Neural cell (in vitro differentiated cells): ENCODE data around the gene NFKBIZ. TPM values are rescaled to one million over a fixed set of nuclear protein-coding genes. Genes with fewer than 3 reads are reported as not detected.

ENCODE experiments used
- H2AFZ ChIP-seq: fragments of 200-600, 300-800 bp; sonication (generic), shearing (Covaris generic); 2 replicates; pipeline ENCODE4 v1.6.0; 2014; ENCODE audit warnings: low read depth, mild to moderate bottlenecking, antibody characterized with exemption, low read length, moderate library complexity
- H3F3A ChIP-seq: fragments of 200-600 bp; shearing (Covaris generic); 2 replicates; pipeline ENCODE4 v1.6.1; 2016; ENCODE audit warnings: mild to moderate bottlenecking, moderate library complexity, mixed read lengths, antibody characterized with exemption, low read length; ENCODE audit not compliant: insufficient read depth, poor library complexity, severe bottlenecking
- H3K27ac ChIP-seq: fragments of 200-600, 300-800 bp; sonication (generic), shearing (Covaris generic); 2 replicates; pipeline ENCODE4 v1.5.1; 2014; ENCODE audit warnings: mild to moderate bottlenecking, low read length, moderate library complexity
- H3K27me3 ChIP-seq: fragments of 300-800, 200-600 bp; sonication (generic), shearing (Covaris generic); 2 replicates; pipeline ENCODE4 v1.6.0; 2014; ENCODE audit warnings: mild to moderate bottlenecking, low read depth, low read length, moderate library complexity; ENCODE audit not compliant: insufficient read depth
- H3K36me3 ChIP-seq: fragments of 300-800, 200-600 bp; sonication (generic), shearing (Covaris generic); 2 replicates; pipeline ENCODE4 v1.5.1; 2014; ENCODE audit warnings: mild to moderate bottlenecking, antibody characterized with exemption, low read length, moderate library complexity; ENCODE audit not compliant: insufficient read depth
- H3K4me2 ChIP-seq: fragments of 300-800, 200-600 bp; sonication (generic), shearing (Covaris generic); 2 replicates; pipeline ENCODE4 v1.6.0; 2014; ENCODE audit warnings: mild to moderate bottlenecking, low read length
- H3K4me3 ChIP-seq: fragments of 300-800, 200-600 bp; sonication (generic), shearing (Covaris generic); 2 replicates; pipeline ENCODE4 v1.5.1; 2014; ENCODE audit warnings: mild to moderate bottlenecking, low read length, moderate library complexity
- H3K79me2 ChIP-seq: fragments of 200-600 bp; shearing (Covaris generic); replicated peaks from 2 replicates; pipeline ENCODE4 v1.6.0; 2014; ENCODE audit warnings: mild to moderate bottlenecking, low read length, moderate library complexity; ENCODE audit not compliant: insufficient read depth
- H3K9ac ChIP-seq: fragments of 300-800, 200-600 bp; sonication (generic), shearing (Covaris generic); 2 replicates; pipeline ENCODE4 v1.6.1; 2016; ENCODE audit warnings: mild to moderate bottlenecking, low read length, mixed read lengths
- H3K9me2 ChIP-seq: fragments of 200-600 bp; shearing (Covaris generic); 2 replicates; pipeline ENCODE4 v1.6.1; 2016; ENCODE audit warnings: mild to moderate bottlenecking, low read length, mixed read lengths; ENCODE audit not compliant: insufficient read depth
- H3K9me3 ChIP-seq: fragments of 200-600, 300-800 bp; sonication (generic), shearing (Covaris generic); 2 replicates; pipeline ENCODE4 v1.6.1; 2016; ENCODE audit warnings: mild to moderate bottlenecking, mixed run types, low read length, moderate library complexity, mixed read lengths
- H4K20me1 ChIP-seq: fragments of 200-600 bp; shearing (Covaris generic); 2 replicates; pipeline ENCODE4 v1.6.1; 2016; ENCODE audit warnings: mild to moderate bottlenecking, mixed run types; ENCODE audit not compliant: insufficient read depth
- CTCF ChIP-seq: fragments of 450-650 bp; IDR thresholded peaks from 2 replicates; pipeline ENCODE4 v1.5.1; 2014; ENCODE audit warnings: antibody characterized with exemption, mild to moderate bottlenecking, moderate library complexity; ENCODE audit not compliant: poor library complexity, severe bottlenecking
- EP300 ChIP-seq: fragments of 450-650 bp; conservative IDR thresholded peaks from 2 replicates; pipeline ENCODE4 v1.6.1; 2014; ENCODE audit warnings: antibody characterized with exemption, mild to moderate bottlenecking, moderate library complexity; ENCODE audit not compliant: poor library complexity, severe bottlenecking
- EZH2 ChIP-seq: fragments of 200-600, 300-800 bp; shearing (Covaris generic), sonication (generic); IDR thresholded peaks from 2 replicates; pipeline ENCODE4 v1.6.1; 2014; ENCODE audit warnings: antibody characterized with exemption, low read length, borderline replicate concordance, mild to moderate bottlenecking; ENCODE audit not compliant: insufficient read depth, poor library complexity, severe bottlenecking
- MXI1 ChIP-seq: fragments of 450-650 bp; conservative IDR thresholded peaks from 2 replicates; pipeline ENCODE4 v1.6.1; 2014; ENCODE audit warnings: antibody characterized with exemption, mild to moderate bottlenecking; ENCODE audit not compliant: poor library complexity, severe bottlenecking
- POLR2AphosphoS5 ChIP-seq: IDR thresholded peaks from 2 replicates; pipeline ENCODE4 v1.6.1; 2012
- RAD21 ChIP-seq: fragments of 450-650 bp; conservative IDR thresholded peaks from 2 replicates; pipeline ENCODE4 v1.6.1; 2014; ENCODE audit warnings: antibody characterized with exemption, mild to moderate bottlenecking, moderate library complexity
- REST ChIP-seq: IDR thresholded peaks from 2 replicates; pipeline ENCODE4 v1.6.1; 2012; ENCODE audit warnings: borderline replicate concordance
- SMC3 ChIP-seq: fragments of 450-650 bp; conservative IDR thresholded peaks from 2 replicates; pipeline ENCODE4 v1.6.1; 2014; ENCODE audit warnings: antibody characterized with exemption, mild to moderate bottlenecking, moderate library complexity; ENCODE audit not compliant: poor library complexity
- TAF1 ChIP-seq: IDR thresholded peaks from 2 replicates; pipeline ENCODE4 v1.6.1; 2012; ENCODE audit warnings: low read depth
- polyA plus RNA-seq: library from polyadenylated mRNA; depleted of rRNA; stranded (reverse); fragments of >200 nt; gene quantifications from 2 replicates; pipeline ENCODE4 v1.2.3, GENCODE V29; 2014

NFKBIZ gene
- polyA plus RNA-seq, 1 donor from 2014 or later: 0.84 TPM

- H3K9me3 ChIP-seq: no peaks in the 10 kb centered on the region
- H3K27me3 ChIP-seq: peaks cover 41% of the 10 kb centered on the region
- H3K36me3 ChIP-seq: no peaks in the 10 kb centered on the region
- no peaks in the 10 kb centered on the region for H3F3A ChIP-seq
- no peak overlapping the region for H3K9ac ChIP-seq
- H2AFZ ChIP-seq: no peak overlapping the region
- H3K4me2 ChIP-seq: no peak overlapping the region
- no peak overlapping the region for H3K4me3 ChIP-seq
- H3K79me2 ChIP-seq: no peaks in the 10 kb centered on the region
- H3K9me2 ChIP-seq: no peaks in the 10 kb centered on the region
- no peak for TF ChIP-seq MXI1
- no peak for TF ChIP-seq POLR2AphosphoS5
- TF ChIP-seq RAD21: no peak
- TF ChIP-seq SMC3: no peak
- TF ChIP-seq CTCF: no peak
- no peak for TF ChIP-seq EZH2
- TF ChIP-seq EP300: no peak
- no peaks in the 10 kb centered on the region for H4K20me1 ChIP-seq
- H3K27ac ChIP-seq: no peak overlapping the region
Observed at GRCh38 chr3:101847328-101847727, 2.0 kb upstream of the NFKBIZ start.

- Histone ChIP-seq H3K36me3 (no peaks in the 10 kb centered on the region), H4K20me1 (no peaks in the 10 kb centered on the region), H3K79me2 (no peaks in the 10 kb centered on the region), H3K9ac (no peak overlapping the region), H3F3A (no peaks in the 10 kb centered on the region), H2AFZ (no peak overlapping the region), H3K27ac (no peak overlapping the region), H3K4me2 (no peak overlapping the region), H3K9me3 (no peaks in the 10 kb centered on the region), H3K4me3 (no peak overlapping the region), H3K27me3 (peaks cover 41% of the 10 kb centered on the region), H3K9me2 (no peaks in the 10 kb centered on the region)
- no peak for TF ChIP-seq EP300
Observed at GRCh38 chr3:101848326-101848725, 988 bp upstream of the NFKBIZ start.

GRCh38 chr3:101849714-101850245, 466 bp downstream of the NFKBIZ start:
- Histone ChIP-seq H3K27me3 (peaks cover 41% of the 10 kb centered on the region), H4K20me1 (no peaks in the 10 kb centered on the region), H3K27ac (no peak overlapping the region), H3K4me2 (peak overlapping the region; percentile 38), H3K79me2 (no peaks in the 10 kb centered on the region), H2AFZ (no peak overlapping the region), H3K9me2 (no peaks in the 10 kb centered on the region), H3F3A (no peaks in the 10 kb centered on the region), H3K36me3 (no peaks in the 10 kb centered on the region), H3K9ac (peak overlapping the region; percentile 43), H3K4me3 (peak overlapping the region; percentile 74), H3K9me3 (no peaks in the 10 kb centered on the region)
- TF ChIP-seq EP300 (no peak), POLR2AphosphoS5 (no peak), SMC3 (peak; percentile 28), TAF1 (no peak), RAD21 (no peak), EZH2 (no peak), REST (no peak), CTCF (peak; percentile 50), MXI1 (no peak)
